Measurements from ENCODE around the gene RC3H1. TPM values are rescaled to one million over a fixed set of nuclear protein-coding genes. Genes with fewer than 3 reads are reported as not detected.

The RC3H1 gene
- total and polyA plus RNA-seq, 2 of the 8 experiments (the other 6 are each of a cell fraction or from before 2014, with no cell fraction given), result 7.4 to 32.2 TPM

GRCh38 chr1:174023440-174023839, 1.3 kb upstream of the RC3H1 start:
- H3K9ac ChIP-seq (replicated peaks in 1 of 4; ENCODE audit: extremely low read depth in 1 of 4, low read depth in 3 of 4, low read length in 3 of 4), result no peak overlapping the region; a peak in 1 of 7 replicates
- H3K4me2 ChIP-seq (ENCODE audit: insufficient read depth in 1 of 2, low read depth in 2 of 2, low read length in 2 of 2), result peak overlapping the region; percentile 68 to 92

More at GRCh38 chr1:174023440-174023839, 1.3 kb upstream of the RC3H1 start:
- Histone ChIP-seq H3K36me3 (ENCODE audit: control insufficient read depth in 2 of 4, insufficient read depth in 4 of 4, low read length in 3 of 4) (no peaks in the 10 kb centered on the region; a peak in 1 of 8 replicates), H3K4ac (replicated peaks; ENCODE audit: insufficient read length, low read depth, low read length) (no peak overlapping the region), H3K4me1 (replicated peaks in 1 of 4; ENCODE audit: control insufficient read depth in 3 of 4, insufficient read depth in 4 of 4, low read length in 3 of 4) (peaks cover 0 to 6% (median 2%) of the 10 kb centered on the region in 4 experiments; a peak in 5 of 7 replicates), H2AK5ac (ENCODE audit: low read depth, low read length) (no peak overlapping the region), H2BK20ac (ENCODE audit: low read length) (no peak overlapping the region), H2BK15ac (ENCODE audit: low read length) (no peak overlapping the region), H3K4me3 (ENCODE audit: extremely low read depth in 1 of 4, insufficient read depth in 2 of 4, low read depth in 3 of 4, low read length in 4 of 4) (peak overlapping the region in 1 of 4 experiments; percentile 92; a peak in 4 of 8 replicates), H3K27me3 (replicated peaks in 1 of 4; ENCODE audit: control insufficient read depth in 3 of 4, extremely low read depth in 1 of 4, insufficient read depth in 3 of 4, low read length in 3 of 4) (no peaks in the 10 kb centered on the region), H3K14ac (ENCODE audit: insufficient read length) (no peak overlapping the region), H3K23ac (ENCODE audit: insufficient read length) (no peak overlapping the region), H3K18ac (ENCODE audit: extremely low read depth, low read length) (no peak overlapping the region), H3K56ac (replicated peaks; ENCODE audit: insufficient read length, low read depth, low read length) (no peak overlapping the region), H2BK12ac (ENCODE audit: low read depth, low read length) (no peak overlapping the region; the same call in 1 of the 2 replicates), H3K27ac (ENCODE audit: low read depth, low read length) (no peak overlapping the region), H4K91ac (replicated peaks; ENCODE audit: insufficient read length, low read length) (no peak overlapping the region), H3K9me3 (ENCODE audit: insufficient read depth in 2 of 2, low read depth in 1 of 2, low read length in 1 of 2) (no peaks in the 10 kb centered on the region), H2BK5ac (ENCODE audit: low read depth, low read length) (no peak overlapping the region), H3K79me2 (ENCODE audit: control insufficient read depth in 1 of 2, insufficient read depth in 2 of 2, low read length in 2 of 2) (peaks cover 0 to 32% of the 10 kb centered on the region in 2 experiments; a peak in 3 of 4 replicates), H4K20me1 (replicated peaks in 1 of 2; ENCODE audit: control insufficient read depth in 1 of 2, insufficient read depth in 2 of 2, low read length in 2 of 2) (peaks cover 4% of the 10 kb centered on the region in 2 experiments), H2AFZ (ENCODE audit: low read length) (peak overlapping the region; percentile 53; the same call in 1 of the 2 replicates), H3K79me1 (ENCODE audit: low read depth, low read length) (no peaks in the 10 kb centered on the region; the same call in none of the 2 replicates), H2BK120ac (replicated peaks; ENCODE audit: low read depth, low read length) (no peak overlapping the region), H4K5ac (ENCODE audit: insufficient read length, low read depth, low read length) (no peak overlapping the region), H4K8ac (ENCODE audit: extremely low read depth, insufficient read depth, low read length) (no peak overlapping the region), H3K23me2 (ENCODE audit: low read depth, low read length) (peaks cover 9% of the 10 kb centered on the region)
- ChIA-PET POLR2A (ENCODE audit: partially characterized antibody) (interaction anchor here (1.5 to 3.1 kb wide), 3 partner anchors 10 to 157 kb away, joined by 5 to 43 read pairs (median 5); partner anchors contain the start of genes GAS5 and ZBTB37), CTCF (ENCODE audit: partially characterized antibody) (no interaction called here)
- FAIRE-seq (peak; percentile 68), DNase-seq (ENCODE audit: low read depth in 1 of 2, low spot score in 2 of 2) (no peak)
- WGBS, 2 experiments (ENCODE audit: extremely low coverage in 1 of 2, insufficient coverage in 1 of 2, insufficient read length in 1 of 2, insufficient replicate concordance in 2 of 2, low coverage in 1 of 2, low lambda C conversion rate in 2 of 2, missing lambda C conversion rate in 1 of 2), result 47% methylated on average over 3 of the region's 3 CpGs; no CpG with 5 or more reads in 1 of the 2 experiments
- TF ChIP-seq POLR2AphosphoS5 (IDR thresholded peaks at IDR 0.05; ENCODE audit: low read depth, low read length) (0 out of 2 replicates have a peak, but pooled peaks have one; percentile 39), BACH1 (IDR thresholded peaks at IDR 0.05; ENCODE audit: low read length) (no peak), RFX5 (IDR thresholded peaks at IDR 0.05; ENCODE audit: borderline replicate concordance, low read depth, low read length) (peak; percentile 67; the same call in 1 of the 2 replicates), POLR2A (IDR thresholded peaks at IDR 0.05; ENCODE audit: control extremely low read depth in 1 of 2, low read depth in 2 of 2, low read length in 2 of 2) (peak in 1 of 2 experiments; percentile 34; a peak in 1 of 3 replicates)

All from H1 (cell line).